AG04450 (cell line): ENCODE data around the gene MUS81. TPM values are rescaled to one million over a fixed set of nuclear protein-coding genes. Genes with fewer than 3 reads are reported as not detected.
A peak's percentile ranks its signal among the peaks of the same experiment; 100 is the strongest.

Experiments
- CTCF ChIA-PET: fragments of 300-600, 350-600 bp; formaldehyde crosslinking; extraction: SDS; loops from one replicate; lab custom pipeline; 2022; ENCODE audit warnings: antibody characterized with exemption, inconsistent platforms; lab: Charles Lee
- POLR2A ChIA-PET: fragments of 350-600 bp; formaldehyde crosslinking; extraction: SDS; loops from one replicate; lab custom pipeline; 2021; ENCODE audit warnings: antibody characterized with exemption, inconsistent platforms; lab: Yijun Ruan, JAX
- DNase-seq: peaks from one replicate; pipeline ENCODE4 v3.0.0-alpha.2; 2011; ENCODE audit warnings: low read depth, low spot score
- H3K27ac ChIP-seq: one replicate; pipeline ENCODE4 v1.5.1; 2012; ENCODE audit warnings: low read depth, low read length, control low read depth
- H3K27me3 ChIP-seq: one replicate; pipeline ENCODE4 v1.6.0; 2012; ENCODE audit warnings: low read length; ENCODE audit not compliant: control insufficient read depth, insufficient read depth
- H3K4me3 ChIP-seq: 2 replicates; pipeline ENCODE4 v1.5.1; 2011; ENCODE audit warnings: mild to moderate bottlenecking, low read depth, low read length, control low read depth
- H3K9me3 ChIP-seq: 2 replicates; pipeline ENCODE4 v1.5.1; 2012; ENCODE audit warnings: low read length; ENCODE audit not compliant: control insufficient read depth, insufficient read depth
- CTCF ChIP-seq: IDR thresholded peaks from 2 replicates; pipeline ENCODE4 v1.5.1; 2011; ENCODE audit warnings: low read depth, low read length, control low read depth, inconsistent platforms
- polyA plus RNA-seq: library from polyadenylated mRNA; depleted of rRNA; stranded (reverse); fragments of >200 nt; gene quantifications from 2 replicates; pipeline ENCODE4 v1.2.3, GENCODE V29; 2011

Gene MUS81
- polyA plus RNA-seq, 1 experiment, result 23.8 TPM

GRCh38 chr11:65865550-65866172 lies 5.4 kb downstream of the MUS81 start:
- Histone ChIP-seq H3K4me3 (no peak overlapping the region), H3K27me3 (no peaks in the 10 kb centered on the region), H3K9me3 (no peaks in the 10 kb centered on the region; the same call in 1 of the 2 replicates), H3K27ac (peak overlapping the region; percentile 21)
- ChIA-PET CTCF (interaction anchor here (0.7 to 1.7 kb wide), 2 partner anchors 13 to 19 kb away, joined by 3 to 5 read pairs; no protein-coding TSS in a partner anchor), POLR2A (no interaction called here)
- TF ChIP-seq CTCF, result no peak
- no peak for DNase-seq

- no peaks in the 10 kb centered on the region for H3K27me3 ChIP-seq
- peak overlapping the region; percentile 58 for H3K27ac ChIP-seq
- no peaks in the 10 kb centered on the region; the same call in 1 of the 2 replicates for H3K9me3 ChIP-seq
- no peak for DNase-seq
- TF ChIP-seq CTCF, result no peak
- CTCF ChIA-PET, result interaction anchor here (0.5 to 4.2 kb wide), 4 partner anchors 14 to 659 kb away, joined by 3 to 20 read pairs (median 6); partner anchors contain the start of gene FIBP
- no peak overlapping the region for H3K4me3 ChIP-seq
- POLR2A ChIA-PET, result interaction anchor here (0.6 to 4.2 kb wide), 4 partner anchors 7 to 155 kb away, joined by 3 to 26 read pairs (median 6); partner anchors contain the start of genes KAT5 and MUS81
Observed at GRCh38 chr11:65866509-65867283, 6.5 kb downstream of the MUS81 start.

- no peak overlapping the region for H3K4me3 ChIP-seq
- no peak for DNase-seq
- H3K9me3 ChIP-seq, result no peaks in the 10 kb centered on the region; the same call in 1 of the 2 replicates
- H3K27me3 ChIP-seq, result no peaks in the 10 kb centered on the region
- POLR2A ChIA-PET, result interaction anchor here (0.6 to 4.2 kb wide), 3 partner anchors 8 to 48 kb away, joined by 4 to 26 read pairs (median 7); partner anchors contain the start of gene MUS81
- TF ChIP-seq CTCF, result no peak
- no peak overlapping the region for H3K27ac ChIP-seq
- CTCF ChIA-PET, result interaction anchor here (2.1 to 4.2 kb wide), 3 partner anchors 8 to 21 kb away, joined by 14 to 35 read pairs (median 20); partner anchors contain the start of genes FIBP and MUS81
Observed at GRCh38 chr11:65867284-65868071, 7.2 kb downstream of the MUS81 start.

- H3K27ac ChIP-seq, result no peak overlapping the region
- no peak overlapping the region for H3K4me3 ChIP-seq
- TF ChIP-seq CTCF, result no peak
- CTCF ChIA-PET, result interaction anchor here (2.1 to 4.2 kb wide), 3 partner anchors 8 to 20 kb away, joined by 14 to 35 read pairs (median 20); partner anchors contain the start of genes FIBP and MUS81
- no peaks in the 10 kb centered on the region; the same call in 1 of the 2 replicates for H3K9me3 ChIP-seq
- no peak for DNase-seq
- POLR2A ChIA-PET, result interaction anchor here (0.7 to 4.2 kb wide), 4 partner anchors 9 to 988 kb away, joined by 3 to 26 read pairs (median 4); partner anchors contain the start of genes FIBP and MUS81
- no peaks in the 10 kb centered on the region for H3K27me3 ChIP-seq
Observed at GRCh38 chr11:65868076-65868667, 7.9 kb downstream of the MUS81 start.
